WTC11 (cell line): ENCODE results near the gene SRD5A1.

ENCODE experiments used
- ELF4 ChIP-seq: sonication (generic); formaldehyde crosslinking; IDR thresholded peaks from 2 replicates; pipeline ENCODE4 v1.8.1; 2022; ENCODE audit warnings: low read depth, mild to moderate bottlenecking, moderate library complexity, missing genetic modification reagents
- FOXP1 ChIP-seq: sonication (generic); formaldehyde crosslinking; IDR thresholded peaks from 2 replicates; pipeline ENCODE4 v1.8.0; 2022; ENCODE audit warnings: missing genetic modification reagents, mild to moderate bottlenecking, moderate library complexity, borderline replicate concordance
- ZBTB21 ChIP-seq: sonication (generic); formaldehyde crosslinking; IDR thresholded peaks from 2 replicates; pipeline ENCODE4 v1.8.1; 2023; ENCODE audit warnings: mild to moderate bottlenecking, missing genetic modification reagents, borderline replicate concordance
- TF ChIP-seq, protein P1 (sequence below): fragments of 200-600 bp; IDR thresholded peaks from 2 replicates; pipeline ENCODE4 v1.8.0; 2022; ENCODE audit warnings: antibody characterized with exemption
- TF ChIP-seq, protein P2 (sequence below): sonication (generic); formaldehyde crosslinking; IDR thresholded peaks from 2 replicates; pipeline ENCODE4 v1.8.0; 2022; ENCODE audit warnings: mild to moderate bottlenecking, missing genetic modification reagents
- TF ChIP-seq, protein P3 (sequence below): sonication (generic); formaldehyde crosslinking; IDR thresholded peaks from 2 replicates; pipeline ENCODE4 v1.8.1; 2023; ENCODE audit warnings: mild to moderate bottlenecking, missing genetic modification reagents, borderline replicate concordance
- TF ChIP-seq, protein P4 (sequence below): sonication (generic); formaldehyde crosslinking; IDR thresholded peaks from 2 replicates; pipeline ENCODE4 v1.8.0; 2023; ENCODE audit warnings: mild to moderate bottlenecking, missing genetic modification reagents
- TF ChIP-seq, protein P5 (sequence below): sonication (generic); formaldehyde crosslinking; IDR thresholded peaks from 2 replicates; pipeline ENCODE4 v1.8.1; 2023; ENCODE audit warnings: mild to moderate bottlenecking, missing genetic modification reagents, moderate library complexity

DNA sequence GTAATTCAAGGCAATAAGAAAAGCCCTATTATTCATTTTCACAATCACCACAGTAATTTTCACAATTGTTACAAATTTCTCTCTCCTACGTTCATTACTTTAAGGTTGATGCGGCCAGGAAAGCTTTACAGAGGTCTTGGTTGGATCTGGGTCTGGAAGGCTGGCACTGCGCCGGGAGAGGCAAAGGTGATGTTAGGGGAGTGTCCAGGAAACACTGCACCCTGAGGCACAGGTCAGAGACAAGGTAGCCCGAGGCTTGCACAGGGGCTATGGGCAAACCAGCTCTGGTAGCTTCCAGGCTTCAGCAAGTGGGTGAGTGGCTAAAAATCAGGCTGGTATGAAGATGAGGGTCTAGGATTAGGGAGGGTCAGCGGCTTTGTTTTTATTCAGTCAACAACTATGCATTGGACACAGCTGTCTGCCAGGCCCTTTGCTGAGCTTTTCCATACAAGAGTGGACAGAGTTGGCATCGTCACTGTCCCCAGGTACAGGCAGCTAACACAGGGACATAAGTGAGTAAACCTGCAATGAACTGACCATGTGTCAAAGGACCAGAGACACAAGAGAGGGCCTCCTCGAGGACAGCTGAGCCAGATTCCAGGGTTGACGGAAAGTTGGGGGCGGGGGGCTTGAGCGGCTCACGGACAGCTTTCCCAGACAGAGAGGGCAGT is 67.6 kb downstream of the SRD5A1 start:
- TF ChIP-seq, protein P1, sequence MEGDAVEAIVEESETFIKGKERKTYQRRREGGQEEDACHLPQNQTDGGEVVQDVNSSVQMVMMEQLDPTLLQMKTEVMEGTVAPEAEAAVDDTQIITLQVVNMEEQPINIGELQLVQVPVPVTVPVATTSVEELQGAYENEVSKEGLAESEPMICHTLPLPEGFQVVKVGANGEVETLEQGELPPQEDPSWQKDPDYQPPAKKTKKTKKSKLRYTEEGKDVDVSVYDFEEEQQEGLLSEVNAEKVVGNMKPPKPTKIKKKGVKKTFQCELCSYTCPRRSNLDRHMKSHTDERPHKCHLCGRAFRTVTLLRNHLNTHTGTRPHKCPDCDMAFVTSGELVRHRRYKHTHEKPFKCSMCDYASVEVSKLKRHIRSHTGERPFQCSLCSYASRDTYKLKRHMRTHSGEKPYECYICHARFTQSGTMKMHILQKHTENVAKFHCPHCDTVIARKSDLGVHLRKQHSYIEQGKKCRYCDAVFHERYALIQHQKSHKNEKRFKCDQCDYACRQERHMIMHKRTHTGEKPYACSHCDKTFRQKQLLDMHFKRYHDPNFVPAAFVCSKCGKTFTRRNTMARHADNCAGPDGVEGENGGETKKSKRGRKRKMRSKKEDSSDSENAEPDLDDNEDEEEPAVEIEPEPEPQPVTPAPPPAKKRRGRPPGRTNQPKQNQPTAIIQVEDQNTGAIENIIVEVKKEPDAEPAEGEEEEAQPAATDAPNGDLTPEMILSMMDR: no peak
- TF ChIP-seq ZBTB21 (CRISPR knock-in tag) (no peak), ELF4 (no peak), FOXP1 (CRISPR knock-in tag) (no peak)
- TF ChIP-seq, protein P2, sequence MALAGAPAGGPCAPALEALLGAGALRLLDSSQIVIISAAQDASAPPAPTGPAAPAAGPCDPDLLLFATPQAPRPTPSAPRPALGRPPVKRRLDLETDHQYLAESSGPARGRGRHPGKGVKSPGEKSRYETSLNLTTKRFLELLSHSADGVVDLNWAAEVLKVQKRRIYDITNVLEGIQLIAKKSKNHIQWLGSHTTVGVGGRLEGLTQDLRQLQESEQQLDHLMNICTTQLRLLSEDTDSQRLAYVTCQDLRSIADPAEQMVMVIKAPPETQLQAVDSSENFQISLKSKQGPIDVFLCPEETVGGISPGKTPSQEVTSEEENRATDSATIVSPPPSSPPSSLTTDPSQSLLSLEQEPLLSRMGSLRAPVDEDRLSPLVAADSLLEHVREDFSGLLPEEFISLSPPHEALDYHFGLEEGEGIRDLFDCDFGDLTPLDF (CRISPR knock-in tag): no peak
- TF ChIP-seq, protein P3, sequence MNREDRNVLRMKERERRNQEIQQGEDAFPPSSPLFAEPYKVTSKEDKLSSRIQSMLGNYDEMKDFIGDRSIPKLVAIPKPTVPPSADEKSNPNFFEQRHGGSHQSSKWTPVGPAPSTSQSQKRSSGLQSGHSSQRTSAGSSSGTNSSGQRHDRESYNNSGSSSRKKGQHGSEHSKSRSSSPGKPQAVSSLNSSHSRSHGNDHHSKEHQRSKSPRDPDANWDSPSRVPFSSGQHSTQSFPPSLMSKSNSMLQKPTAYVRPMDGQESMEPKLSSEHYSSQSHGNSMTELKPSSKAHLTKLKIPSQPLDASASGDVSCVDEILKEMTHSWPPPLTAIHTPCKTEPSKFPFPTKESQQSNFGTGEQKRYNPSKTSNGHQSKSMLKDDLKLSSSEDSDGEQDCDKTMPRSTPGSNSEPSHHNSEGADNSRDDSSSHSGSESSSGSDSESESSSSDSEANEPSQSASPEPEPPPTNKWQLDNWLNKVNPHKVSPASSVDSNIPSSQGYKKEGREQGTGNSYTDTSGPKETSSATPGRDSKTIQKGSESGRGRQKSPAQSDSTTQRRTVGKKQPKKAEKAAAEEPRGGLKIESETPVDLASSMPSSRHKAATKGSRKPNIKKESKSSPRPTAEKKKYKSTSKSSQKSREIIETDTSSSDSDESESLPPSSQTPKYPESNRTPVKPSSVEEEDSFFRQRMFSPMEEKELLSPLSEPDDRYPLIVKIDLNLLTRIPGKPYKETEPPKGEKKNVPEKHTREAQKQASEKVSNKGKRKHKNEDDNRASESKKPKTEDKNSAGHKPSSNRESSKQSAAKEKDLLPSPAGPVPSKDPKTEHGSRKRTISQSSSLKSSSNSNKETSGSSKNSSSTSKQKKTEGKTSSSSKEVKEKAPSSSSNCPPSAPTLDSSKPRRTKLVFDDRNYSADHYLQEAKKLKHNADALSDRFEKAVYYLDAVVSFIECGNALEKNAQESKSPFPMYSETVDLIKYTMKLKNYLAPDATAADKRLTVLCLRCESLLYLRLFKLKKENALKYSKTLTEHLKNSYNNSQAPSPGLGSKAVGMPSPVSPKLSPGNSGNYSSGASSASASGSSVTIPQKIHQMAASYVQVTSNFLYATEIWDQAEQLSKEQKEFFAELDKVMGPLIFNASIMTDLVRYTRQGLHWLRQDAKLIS: no peak
- TF ChIP-seq, protein P4, sequence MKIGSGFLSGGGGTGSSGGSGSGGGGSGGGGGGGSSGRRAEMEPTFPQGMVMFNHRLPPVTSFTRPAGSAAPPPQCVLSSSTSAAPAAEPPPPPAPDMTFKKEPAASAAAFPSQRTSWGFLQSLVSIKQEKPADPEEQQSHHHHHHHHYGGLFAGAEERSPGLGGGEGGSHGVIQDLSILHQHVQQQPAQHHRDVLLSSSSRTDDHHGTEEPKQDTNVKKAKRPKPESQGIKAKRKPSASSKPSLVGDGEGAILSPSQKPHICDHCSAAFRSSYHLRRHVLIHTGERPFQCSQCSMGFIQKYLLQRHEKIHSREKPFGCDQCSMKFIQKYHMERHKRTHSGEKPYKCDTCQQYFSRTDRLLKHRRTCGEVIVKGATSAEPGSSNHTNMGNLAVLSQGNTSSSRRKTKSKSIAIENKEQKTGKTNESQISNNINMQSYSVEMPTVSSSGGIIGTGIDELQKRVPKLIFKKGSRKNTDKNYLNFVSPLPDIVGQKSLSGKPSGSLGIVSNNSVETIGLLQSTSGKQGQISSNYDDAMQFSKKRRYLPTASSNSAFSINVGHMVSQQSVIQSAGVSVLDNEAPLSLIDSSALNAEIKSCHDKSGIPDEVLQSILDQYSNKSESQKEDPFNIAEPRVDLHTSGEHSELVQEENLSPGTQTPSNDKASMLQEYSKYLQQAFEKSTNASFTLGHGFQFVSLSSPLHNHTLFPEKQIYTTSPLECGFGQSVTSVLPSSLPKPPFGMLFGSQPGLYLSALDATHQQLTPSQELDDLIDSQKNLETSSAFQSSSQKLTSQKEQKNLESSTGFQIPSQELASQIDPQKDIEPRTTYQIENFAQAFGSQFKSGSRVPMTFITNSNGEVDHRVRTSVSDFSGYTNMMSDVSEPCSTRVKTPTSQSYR (CRISPR knock-in tag): no peak
- TF ChIP-seq, protein P5, sequence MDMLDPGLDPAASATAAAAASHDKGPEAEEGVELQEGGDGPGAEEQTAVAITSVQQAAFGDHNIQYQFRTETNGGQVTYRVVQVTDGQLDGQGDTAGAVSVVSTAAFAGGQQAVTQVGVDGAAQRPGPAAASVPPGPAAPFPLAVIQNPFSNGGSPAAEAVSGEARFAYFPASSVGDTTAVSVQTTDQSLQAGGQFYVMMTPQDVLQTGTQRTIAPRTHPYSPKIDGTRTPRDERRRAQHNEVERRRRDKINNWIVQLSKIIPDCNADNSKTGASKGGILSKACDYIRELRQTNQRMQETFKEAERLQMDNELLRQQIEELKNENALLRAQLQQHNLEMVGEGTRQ: no peak
